ENCODE results near the gene FAM221B.
A peak's percentile ranks its signal among the peaks of the same experiment; 100 is the strongest.

Gene FAM221B

DNA sequence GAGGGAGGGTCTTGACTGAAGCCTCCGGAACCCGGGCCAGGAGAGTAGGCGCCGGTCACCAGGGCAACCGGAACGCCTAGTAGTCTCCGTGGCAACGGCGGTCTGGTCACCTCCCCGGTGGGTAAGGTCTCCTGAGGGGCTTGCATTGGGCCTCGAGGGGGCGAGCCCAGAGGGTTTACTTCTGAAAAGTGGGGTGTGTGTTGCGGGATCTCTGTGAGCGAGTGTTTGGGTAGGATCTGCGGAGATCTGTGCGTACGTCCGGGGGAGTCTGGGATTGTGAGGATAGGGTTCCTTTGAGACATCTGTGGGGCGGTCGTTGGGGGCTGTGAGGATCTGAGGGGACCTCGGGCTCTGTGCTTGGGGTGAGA is at the start of gene FAM221B:
FAM221B (minus strand) TSS at position 17 of the 368 bp plus-strand sequence. CDS start 2,571 bp downstream, outside the sequence.
- TF ChIP-seq CTCF (conservative IDR thresholded peaks at IDR 0.05; ENCODE audit: low read length) = no peak
- DNase-seq (ENCODE audit: low read depth) = no peak
- H3K4me3 ChIP-seq (ENCODE audit: low read length) = peak within 1 kb of the TSS; percentile 73

DNA sequence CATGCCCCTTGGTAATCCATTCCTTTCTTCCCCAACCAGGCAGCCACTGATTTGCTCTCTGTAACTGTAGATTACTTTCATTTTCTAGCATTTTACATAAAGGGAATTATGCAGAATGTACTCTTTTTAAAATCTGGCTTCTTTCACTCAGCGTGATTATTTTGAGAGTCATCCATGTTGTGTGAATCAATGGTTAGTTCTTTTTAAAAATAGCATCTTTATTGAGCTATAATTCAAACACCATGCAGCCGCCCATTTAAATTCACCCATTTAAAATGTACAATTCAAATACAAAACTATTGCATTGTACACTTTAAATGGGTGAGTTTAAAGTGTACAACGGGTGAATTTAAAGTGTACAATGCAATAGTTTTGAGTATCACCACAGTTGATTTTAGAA is 44.0 kb upstream of the FAM221B start:
- no peak for TF ChIP-seq CTCF (conservative IDR thresholded peaks at IDR 0.05; ENCODE audit: low read length)
- no peak for DNase-seq (ENCODE audit: low read depth)
- H3K4me3 ChIP-seq (ENCODE audit: low read length) = no peak overlapping the region

DNA sequence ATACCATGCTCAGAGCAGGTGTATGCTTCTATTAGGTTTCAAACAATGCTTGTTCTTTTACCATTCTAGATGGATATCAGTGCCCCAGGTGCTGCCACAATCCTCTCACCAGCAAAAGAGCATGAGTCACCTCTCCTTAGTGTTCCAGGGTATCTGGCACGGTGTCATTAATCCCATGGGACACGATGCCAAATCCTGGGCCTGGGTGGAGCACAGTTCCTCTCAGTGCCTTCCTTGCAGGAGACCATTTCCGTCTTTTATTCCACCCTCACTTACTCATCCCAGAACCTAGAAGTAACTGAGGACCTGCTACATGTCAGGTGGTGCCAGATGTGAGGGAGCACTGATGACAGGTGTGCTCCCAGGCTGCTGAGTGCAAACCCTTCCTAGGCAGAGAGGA is 43.0 kb upstream of the FAM221B start:
- H3K4me3 ChIP-seq (ENCODE audit: low read length) = no peak overlapping the region
- no peak for DNase-seq (ENCODE audit: low read depth)
- TF ChIP-seq CTCF (conservative IDR thresholded peaks at IDR 0.05; ENCODE audit: low read length) = no peak

DNA sequence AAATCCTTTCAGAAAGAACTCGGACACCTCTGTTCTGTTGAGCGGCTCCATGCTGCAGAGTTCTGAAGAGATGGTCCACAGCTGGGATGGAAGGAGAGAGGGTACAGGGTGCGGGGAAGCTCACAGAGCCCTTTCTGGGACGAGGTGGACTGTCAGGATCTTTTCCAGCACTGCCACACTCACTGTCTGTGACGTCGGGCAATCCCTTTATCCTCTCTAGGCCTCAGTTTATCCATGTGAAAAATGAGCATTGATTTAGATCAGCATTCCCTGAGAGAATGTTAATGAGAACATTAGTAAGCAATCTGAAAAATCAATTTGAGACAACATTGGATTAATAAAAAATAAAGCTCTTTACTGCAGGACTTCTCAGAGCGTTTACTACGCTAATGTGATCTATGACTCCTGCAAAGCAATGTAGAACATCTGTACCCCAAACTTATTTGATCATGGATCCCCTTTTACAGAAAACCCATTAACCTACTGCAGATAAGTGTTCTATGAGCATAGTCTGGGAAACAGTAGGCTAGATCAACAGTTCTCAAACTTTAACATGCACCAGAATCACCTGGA is 41.9 kb upstream of the FAM221B start, which contains the start of gene OR13J1:
OR13J1 (minus strand) TSS at position 51 of the 573 bp plus-strand sequence; CDS start at position 51, 0 bp downstream.
- no peak within 1 kb of the TSS for H3K4me3 ChIP-seq (ENCODE audit: low read length)
- TF ChIP-seq CTCF (conservative IDR thresholded peaks at IDR 0.05; ENCODE audit: low read length) = no peak
- no peak for DNase-seq (ENCODE audit: low read depth)

GRCh38 chr9:35869621-35870216 is 41.2 kb upstream of the FAM221B start:
- no peak overlapping the region for H3K4me3 ChIP-seq (ENCODE audit: low read length)
- no peak for DNase-seq (ENCODE audit: low read depth)
- no peak for TF ChIP-seq CTCF (conservative IDR thresholded peaks at IDR 0.05; ENCODE audit: low read length)

DNA sequence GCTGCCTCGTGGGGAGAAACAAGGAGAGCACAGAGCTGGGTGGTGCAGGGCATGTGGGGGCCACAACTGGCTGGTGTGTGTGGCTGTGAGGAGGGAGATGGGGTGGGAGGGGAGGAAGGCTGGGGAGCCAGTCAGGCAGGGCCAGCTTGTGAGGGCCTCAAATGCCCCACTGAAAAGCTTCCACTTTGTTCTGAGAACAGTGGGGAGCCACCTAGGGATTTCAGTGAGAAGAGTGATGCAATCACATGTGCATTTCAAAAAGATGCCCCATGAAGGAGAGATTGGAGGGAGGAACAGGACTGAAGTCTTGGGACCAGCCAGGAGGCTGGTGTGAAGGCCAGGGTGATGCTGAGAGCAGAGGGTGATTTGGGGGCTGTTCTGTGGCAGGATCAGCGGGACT is 40.4 kb upstream of the FAM221B start:
- no peak for TF ChIP-seq CTCF (conservative IDR thresholded peaks at IDR 0.05; ENCODE audit: low read length)
- no peak for DNase-seq (ENCODE audit: low read depth)
- H3K4me3 ChIP-seq (ENCODE audit: low read length) = no peak overlapping the region

GRCh38 chr9:35867538-35867937 is 39.0 kb upstream of the FAM221B start:
- H3K4me3 ChIP-seq (ENCODE audit: low read length) = no peak overlapping the region
- DNase-seq (ENCODE audit: low read depth) = no peak

More at GRCh38 chr9:35867538-35867937, 39.0 kb upstream of the FAM221B start:
- TF ChIP-seq CTCF (conservative IDR thresholded peaks at IDR 0.05; ENCODE audit: low read length) = no peak

Measured in AG10803 (cell line).